ENCODE results near the gene CLRN1. TPM values are rescaled to one million over a fixed set of nuclear protein-coding genes. Genes with fewer than 3 reads are reported as not detected.

CLRN1 gene
- total RNA-seq, 4 donors from 2014 or later, result not detected

DNA sequence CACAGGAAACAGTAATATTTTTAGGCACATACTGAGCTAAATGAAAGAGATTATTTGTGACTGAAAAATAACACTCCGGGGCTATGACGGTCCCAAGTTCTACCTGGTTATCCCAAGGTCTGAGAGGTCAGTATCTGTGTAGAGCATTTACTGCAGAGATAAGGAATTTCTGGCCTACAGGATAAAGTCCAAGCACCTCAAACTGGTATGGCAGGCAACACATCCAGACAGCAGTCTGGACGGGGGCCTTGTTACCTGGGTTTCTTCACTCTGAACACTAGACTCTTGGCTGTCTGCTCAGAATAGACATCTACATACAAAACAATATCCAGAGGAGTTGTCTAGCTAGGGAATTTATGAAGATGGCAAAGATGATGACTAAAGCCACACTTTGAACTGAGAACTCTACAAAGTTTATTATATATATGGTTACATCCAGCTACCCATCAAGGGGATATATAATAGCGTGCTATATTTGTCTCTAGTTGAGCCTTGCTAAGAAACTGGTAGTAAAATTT is 42.0 kb upstream of the CLRN1 start:
- H3K36me3 ChIP-seq, result no peaks in the 10 kb centered on the region
- H3K27me3 ChIP-seq, result no peaks in the 10 kb centered on the region
- intact Hi-C loops (cut with DNase I), result no loop called here
- no peak overlapping the region for H3K4me3 ChIP-seq
- no peaks in the 10 kb centered on the region for H3K4me1 ChIP-seq
- peak; percentile 50 for DNase-seq (ENCODE audit: extremely low spot score)
- H3K9me3 ChIP-seq, result no peaks in the 10 kb centered on the region
- TF ChIP-seq POLR2AphosphoS5 (IDR thresholded peaks at IDR 0.05) (no peak), POLR2A (IDR thresholded peaks at IDR 0.05; ENCODE audit: low read depth) (no peak)
- 63% methylated on average over 4 of the region's 4 CpGs for WGBS
- H3K27ac ChIP-seq (replicated peaks in 1 of 4), result no peak overlapping the region

GRCh38 chr3:151012753-151013152 is 40.2 kb upstream of the CLRN1 start:
- Histone ChIP-seq H3K4me3 (no peak overlapping the region), H3K9me3 (no peaks in the 10 kb centered on the region), H3K27ac (replicated peaks in 1 of 4) (no peak overlapping the region), H3K36me3 (no peaks in the 10 kb centered on the region), H3K27me3 (no peaks in the 10 kb centered on the region), H3K4me1 (no peaks in the 10 kb centered on the region)
- TF ChIP-seq EP300 (IDR thresholded peaks at IDR 0.05), result no peak
- TF ChIP-seq POLR2A (IDR thresholded peaks at IDR 0.05; ENCODE audit: low read depth), result no peak
- no peak for TF ChIP-seq POLR2AphosphoS5 (IDR thresholded peaks at IDR 0.05)
- TF ChIP-seq, protein P1, sequence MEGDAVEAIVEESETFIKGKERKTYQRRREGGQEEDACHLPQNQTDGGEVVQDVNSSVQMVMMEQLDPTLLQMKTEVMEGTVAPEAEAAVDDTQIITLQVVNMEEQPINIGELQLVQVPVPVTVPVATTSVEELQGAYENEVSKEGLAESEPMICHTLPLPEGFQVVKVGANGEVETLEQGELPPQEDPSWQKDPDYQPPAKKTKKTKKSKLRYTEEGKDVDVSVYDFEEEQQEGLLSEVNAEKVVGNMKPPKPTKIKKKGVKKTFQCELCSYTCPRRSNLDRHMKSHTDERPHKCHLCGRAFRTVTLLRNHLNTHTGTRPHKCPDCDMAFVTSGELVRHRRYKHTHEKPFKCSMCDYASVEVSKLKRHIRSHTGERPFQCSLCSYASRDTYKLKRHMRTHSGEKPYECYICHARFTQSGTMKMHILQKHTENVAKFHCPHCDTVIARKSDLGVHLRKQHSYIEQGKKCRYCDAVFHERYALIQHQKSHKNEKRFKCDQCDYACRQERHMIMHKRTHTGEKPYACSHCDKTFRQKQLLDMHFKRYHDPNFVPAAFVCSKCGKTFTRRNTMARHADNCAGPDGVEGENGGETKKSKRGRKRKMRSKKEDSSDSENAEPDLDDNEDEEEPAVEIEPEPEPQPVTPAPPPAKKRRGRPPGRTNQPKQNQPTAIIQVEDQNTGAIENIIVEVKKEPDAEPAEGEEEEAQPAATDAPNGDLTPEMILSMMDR (IDR thresholded peaks at IDR 0.05), result no peak
- peak; percentile 60 for DNase-seq (ENCODE audit: extremely low spot score)
- 80% methylated on average over 3 of the region's 3 CpGs for WGBS
- intact Hi-C loops (cut with DNase I), result no loop called here

DNA sequence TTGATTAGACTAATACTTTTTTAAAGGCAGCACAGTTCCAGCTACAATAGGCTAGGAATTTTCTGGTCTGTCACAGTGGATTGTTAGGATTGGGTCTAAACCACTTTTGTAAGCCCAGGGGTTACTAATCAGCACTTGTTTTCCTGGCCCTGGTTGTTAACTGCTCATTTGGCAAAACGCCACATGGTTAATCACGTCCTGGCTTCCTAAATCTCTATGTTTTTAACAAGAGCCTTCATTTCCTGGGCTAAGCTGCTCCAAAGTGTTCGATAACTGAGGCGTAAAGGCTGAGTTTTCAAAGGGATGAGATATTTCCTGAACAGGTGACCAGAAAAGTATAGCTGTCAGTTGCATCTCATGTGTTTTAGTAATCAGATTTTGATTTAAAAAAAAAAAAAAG is 38.9 kb upstream of the CLRN1 start:
- TF ChIP-seq EP300 (IDR thresholded peaks at IDR 0.05) (no peak), POLR2AphosphoS5 (IDR thresholded peaks at IDR 0.05) (no peak)
- 24% methylated on average over 4 of the region's 4 CpGs for WGBS
- no peak overlapping the region for H3K4me3 ChIP-seq
- H3K27me3 ChIP-seq, result no peaks in the 10 kb centered on the region
- intact Hi-C loops (cut with DNase I), result no loop called here
- no peaks in the 10 kb centered on the region for H3K36me3 ChIP-seq
- no peak overlapping the region for H3K27ac ChIP-seq (replicated peaks in 1 of 4)
- H3K9me3 ChIP-seq, result no peaks in the 10 kb centered on the region
- DNase-seq (ENCODE audit: extremely low spot score), result peak; percentile 17
- H3K4me1 ChIP-seq, result no peaks in the 10 kb centered on the region

DNA sequence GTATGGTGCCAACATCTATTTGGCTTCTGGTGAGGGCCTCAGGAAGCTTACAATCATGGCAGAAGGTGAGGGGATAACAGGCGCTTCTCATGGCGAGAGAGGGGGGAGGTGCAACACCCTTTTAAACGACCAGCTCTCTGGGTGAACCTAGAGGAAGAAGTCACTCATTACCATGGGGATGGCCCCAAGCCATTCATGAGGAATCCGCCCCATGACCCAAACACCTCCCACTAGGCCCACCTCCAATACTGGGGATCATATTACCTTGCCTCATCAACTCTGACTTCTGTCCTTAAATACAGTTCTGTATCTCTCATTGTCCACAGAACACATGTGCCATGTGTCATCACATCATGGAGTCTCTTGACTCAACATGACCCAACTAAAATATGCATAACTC is 37.5 kb upstream of the CLRN1 start:
- no peak for TF ChIP-seq POLR2AphosphoS5 (IDR thresholded peaks at IDR 0.05)
- TF ChIP-seq POLR2A (IDR thresholded peaks at IDR 0.05; ENCODE audit: low read depth), result no peak
- TF ChIP-seq, protein P1 (IDR thresholded peaks at IDR 0.05), result no peak
- TF ChIP-seq EP300 (IDR thresholded peaks at IDR 0.05), result no peak
- Histone ChIP-seq H3K4me1 (no peaks in the 10 kb centered on the region), H3K36me3 (no peaks in the 10 kb centered on the region), H3K9me3 (no peaks in the 10 kb centered on the region), H3K27me3 (no peaks in the 10 kb centered on the region), H3K27ac (replicated peaks in 1 of 4) (no peak overlapping the region), H3K4me3 (no peak overlapping the region)
- DNase-seq (ENCODE audit: extremely low spot score), result peak; percentile 39
- WGBS, result 86% methylated on average over 4 of the region's 4 CpGs
- intact Hi-C loops (cut with DNase I), result no loop called here

- peak; percentile 62 for DNase-seq (ENCODE audit: extremely low spot score)
- Histone ChIP-seq H3K27me3 (no peaks in the 10 kb centered on the region), H3K4me3 (no peak overlapping the region), H3K4me1 (no peaks in the 10 kb centered on the region), H3K9me3 (no peaks in the 10 kb centered on the region), H3K27ac (replicated peaks in 1 of 4) (no peak overlapping the region), H3K36me3 (no peaks in the 10 kb centered on the region)
- WGBS, result 90% methylated on average over 5 of the region's 5 CpGs
- TF ChIP-seq, protein P1 (IDR thresholded peaks at IDR 0.05), result no peak
- TF ChIP-seq EP300 (IDR thresholded peaks at IDR 0.05), result no peak
- TF ChIP-seq POLR2A (IDR thresholded peaks at IDR 0.05; ENCODE audit: low read depth), result no peak
- intact Hi-C loops (cut with DNase I), result no loop called here
Measured at GRCh38 chr3:151009430-151009829, 36.9 kb upstream of the CLRN1 start.

- no peaks in the 10 kb centered on the region for H3K9me3 ChIP-seq
Measured at GRCh38 chr3:151008699-151009098, 36.2 kb upstream of the CLRN1 start.

More at GRCh38 chr3:151008699-151009098, 36.2 kb upstream of the CLRN1 start:
- intact Hi-C loops (cut with DNase I), result no loop called here
- DNase-seq (ENCODE audit: extremely low spot score), result no peak
- Histone ChIP-seq H3K27me3 (no peaks in the 10 kb centered on the region), H3K27ac (replicated peaks in 1 of 4) (no peak overlapping the region), H3K4me3 (no peak overlapping the region), H3K36me3 (no peaks in the 10 kb centered on the region), H3K4me1 (no peaks in the 10 kb centered on the region)
- no CpG with 5 or more reads among the region's 2 CpGs for WGBS
- TF ChIP-seq, protein P1 (IDR thresholded peaks at IDR 0.05), result no peak
- TF ChIP-seq EP300 (IDR thresholded peaks at IDR 0.05) (no peak), POLR2AphosphoS5 (IDR thresholded peaks at IDR 0.05) (no peak)

Data from esophagus muscularis mucosa (tissue), 4 donors.